HG03196 (cell line): ENCODE data around the gene PLPP3.

Experiments
- ATAC-seq: cut with Tn5 transposase; IDR thresholded peaks from one replicate; pipeline ENCODE4 v1.9.1; 2021; ENCODE audit not compliant: unreplicated experiment

Gene PLPP3

DNA sequence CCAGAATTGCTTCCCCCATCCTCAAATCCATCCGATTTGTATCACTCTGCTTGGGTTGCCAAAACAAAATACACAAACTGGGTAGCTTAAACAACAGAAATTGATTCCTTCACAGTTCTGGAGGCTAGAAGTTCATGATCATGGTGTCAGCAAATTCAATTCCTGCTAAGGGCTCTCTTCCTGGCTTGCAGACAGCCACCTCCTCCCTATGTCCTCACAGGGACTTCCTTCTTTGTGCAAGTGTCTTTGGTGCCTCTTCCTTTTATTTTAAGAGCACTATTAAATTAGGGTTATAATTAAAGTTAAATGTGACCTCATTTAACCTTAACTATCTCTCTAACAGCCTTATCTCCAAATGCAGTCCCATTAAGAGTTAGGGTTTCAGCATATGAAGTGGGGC lies 112.8 kb downstream of the PLPP3 start:
- no peak for ATAC-seq

DNA sequence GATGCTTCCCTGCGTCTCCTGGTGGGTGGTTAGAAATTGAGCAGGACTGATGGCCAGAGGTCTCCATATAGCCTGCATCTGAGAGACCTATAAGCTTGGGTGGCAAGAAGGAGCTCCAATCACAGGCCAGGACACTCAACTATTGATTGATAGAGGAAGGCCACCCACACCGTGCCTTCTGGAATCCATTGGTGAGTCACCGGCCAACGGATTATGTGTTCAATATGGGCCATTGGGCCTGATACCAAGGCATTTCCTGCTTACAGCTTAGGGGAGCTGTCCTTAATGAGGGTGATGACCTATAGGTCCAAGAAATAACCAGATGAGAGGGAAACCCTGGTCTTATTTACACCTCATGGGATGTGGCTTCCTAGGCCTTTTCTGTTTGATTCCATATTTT lies 115.1 kb downstream of the PLPP3 start:
- no peak for ATAC-seq

DNA sequence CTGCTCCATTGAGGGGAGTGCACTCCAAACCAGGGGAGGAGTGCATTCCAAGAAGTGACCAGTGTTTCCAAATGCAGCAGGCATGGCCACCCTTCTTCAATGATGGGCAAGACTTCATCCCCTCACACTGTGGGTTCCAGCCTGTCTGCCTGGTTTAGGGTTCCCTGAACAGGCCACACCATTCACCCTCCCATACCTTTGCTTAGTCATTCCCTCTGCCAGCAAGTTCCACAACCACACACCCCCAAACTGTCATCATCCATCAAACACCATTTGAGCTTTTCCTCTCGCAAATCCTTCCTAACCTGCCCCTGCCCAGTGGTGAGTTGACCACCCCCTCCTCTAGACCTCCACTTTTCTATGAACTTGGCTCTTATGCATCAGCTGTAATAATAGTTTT lies 116.0 kb downstream of the PLPP3 start:
- ATAC-seq: no peak

DNA sequence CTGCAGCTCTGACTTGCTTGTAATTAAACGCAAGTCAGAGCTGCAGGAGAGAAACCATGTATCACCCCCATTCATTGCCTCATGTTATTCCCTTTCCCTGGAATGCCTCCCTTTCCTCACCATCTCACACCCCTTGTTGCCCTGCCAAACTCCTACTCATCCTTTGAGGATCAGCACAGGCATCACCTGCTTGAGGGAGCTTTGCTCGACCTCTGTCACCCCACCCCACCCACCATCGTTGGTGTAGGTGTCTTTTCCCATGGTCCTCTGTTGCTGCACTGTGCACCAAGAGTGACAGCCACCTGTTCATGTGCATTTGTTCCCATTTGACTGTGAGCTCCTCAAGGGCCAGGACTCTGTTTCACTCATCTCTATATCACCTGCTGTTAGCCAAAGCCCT lies 117.2 kb downstream of the PLPP3 start:
- ATAC-seq: no peak

DNA sequence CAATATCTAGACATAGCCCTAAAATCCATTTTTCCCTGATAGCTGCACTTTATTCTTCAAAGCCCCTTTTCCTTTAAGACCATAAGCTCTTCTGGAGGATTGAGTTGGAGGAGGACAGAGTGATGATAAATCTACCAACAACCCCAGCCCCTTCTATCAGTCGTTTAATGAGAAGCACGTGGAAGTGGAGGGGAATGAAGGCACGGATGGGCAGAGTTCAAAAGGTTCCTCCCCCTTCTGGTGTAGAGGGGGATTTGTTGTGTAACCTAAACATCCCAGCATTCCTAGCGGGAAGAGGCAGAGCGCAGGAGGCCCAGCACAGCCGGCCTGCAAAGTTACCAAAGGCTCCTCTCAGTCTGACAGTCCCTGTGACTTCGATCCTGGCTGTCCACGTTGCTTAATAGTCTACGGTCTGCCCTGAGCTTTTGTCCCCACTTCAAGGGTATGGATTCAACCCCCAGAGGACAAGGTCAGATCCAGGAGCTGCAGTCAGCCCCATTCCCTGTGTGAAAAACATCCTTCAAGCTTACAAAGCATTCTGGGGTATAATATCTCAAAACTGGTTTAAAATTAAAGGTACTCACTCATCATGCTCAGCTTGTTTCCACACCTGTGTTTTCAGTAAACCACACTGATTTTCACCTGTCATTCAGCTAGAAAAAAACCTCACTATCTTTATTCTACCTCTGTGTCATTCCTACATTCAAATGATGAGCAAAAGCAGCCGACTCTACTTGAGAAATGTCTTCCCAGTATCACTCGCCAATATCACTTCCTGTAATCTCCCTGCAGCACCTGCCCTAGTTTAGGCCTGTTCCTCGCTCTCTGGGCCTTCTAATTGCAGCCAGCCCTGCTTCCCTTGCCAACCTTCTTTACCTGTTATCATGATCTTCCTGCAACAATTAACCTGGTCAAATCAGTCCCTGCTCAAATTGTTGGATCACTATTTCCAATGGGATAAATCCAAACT lies 117.9 kb downstream of the PLPP3 start:
- no peak for ATAC-seq

DNA sequence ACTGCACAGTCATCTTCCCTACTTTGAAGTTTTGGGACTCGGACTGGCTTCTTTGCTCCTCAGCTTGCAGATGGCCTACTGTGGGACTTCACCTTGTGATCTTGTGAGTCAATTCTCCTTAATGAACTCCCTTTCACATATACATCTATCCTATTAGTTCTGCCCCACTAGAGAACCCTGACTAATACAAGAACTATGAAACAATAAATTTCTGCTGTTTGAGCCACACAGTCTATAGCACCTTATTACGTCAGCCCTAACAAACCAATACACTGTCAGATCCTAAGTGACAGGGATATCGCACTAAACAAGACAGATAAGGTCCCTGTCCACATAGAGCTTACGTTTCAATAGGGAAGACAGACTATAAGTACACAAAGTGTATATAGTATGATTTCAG lies 120.1 kb downstream of the PLPP3 start:
- ATAC-seq: no peak

DNA sequence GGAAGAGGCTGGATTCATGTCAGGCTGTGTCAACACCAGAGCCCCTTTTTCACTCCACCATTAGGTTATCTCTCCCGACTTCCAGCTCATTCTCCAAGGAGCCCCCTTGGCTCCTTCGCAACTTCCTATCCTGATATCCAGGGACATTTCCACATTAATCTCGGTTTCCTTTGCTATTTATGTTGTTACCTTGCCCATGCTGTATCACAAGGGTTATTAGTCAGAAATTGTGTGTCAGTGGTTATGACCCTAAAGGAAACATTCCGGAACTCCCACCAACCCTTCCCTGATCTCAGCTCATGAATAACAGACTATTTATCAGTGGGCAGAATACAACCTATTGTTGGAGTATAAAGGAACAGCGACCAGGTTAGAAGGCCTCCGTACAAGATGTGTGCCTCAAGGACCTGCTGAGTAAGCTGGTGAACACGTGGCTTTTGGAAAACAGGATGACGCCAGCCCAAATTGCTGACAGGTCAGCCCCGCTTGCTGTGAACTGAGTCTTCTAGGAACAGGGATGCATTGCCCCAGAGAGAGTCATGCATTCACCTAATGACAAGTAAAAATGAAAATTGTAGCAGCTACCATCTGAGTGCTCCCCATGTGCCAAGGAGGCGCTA lies 121.5 kb downstream of the PLPP3 start:
- no peak for ATAC-seq

DNA sequence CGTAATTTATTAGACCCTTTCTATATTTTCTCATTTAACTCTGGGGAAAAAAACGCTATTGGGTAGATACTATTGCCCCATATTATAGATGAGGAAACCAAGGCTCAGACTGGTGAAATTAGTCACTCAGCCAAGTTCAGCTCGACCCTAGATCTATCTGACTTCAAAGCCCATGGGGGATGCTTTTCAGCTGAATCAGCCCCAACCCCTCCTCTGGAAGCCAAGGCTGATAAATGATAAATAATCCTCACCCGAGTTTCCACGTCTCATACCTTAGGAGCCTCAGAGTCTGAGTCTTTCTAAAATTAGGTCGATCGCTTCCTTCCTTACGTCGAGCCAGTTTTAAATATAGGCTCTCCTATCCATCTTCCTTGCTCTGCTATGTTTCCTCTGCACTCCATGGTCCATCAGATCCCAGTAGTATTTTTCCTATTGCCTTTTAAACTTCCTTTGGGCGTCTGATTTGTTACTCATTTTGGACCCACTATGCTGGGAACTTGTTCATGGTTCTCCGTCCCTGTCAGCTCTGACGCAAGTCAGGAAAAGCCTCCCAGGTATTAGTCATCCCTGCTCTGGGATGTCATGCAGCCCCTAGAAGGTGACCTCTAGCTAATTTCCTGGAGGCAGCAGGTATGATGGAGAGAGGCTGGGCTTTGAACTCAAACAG lies 122.8 kb downstream of the PLPP3 start:
- no peak for ATAC-seq

DNA sequence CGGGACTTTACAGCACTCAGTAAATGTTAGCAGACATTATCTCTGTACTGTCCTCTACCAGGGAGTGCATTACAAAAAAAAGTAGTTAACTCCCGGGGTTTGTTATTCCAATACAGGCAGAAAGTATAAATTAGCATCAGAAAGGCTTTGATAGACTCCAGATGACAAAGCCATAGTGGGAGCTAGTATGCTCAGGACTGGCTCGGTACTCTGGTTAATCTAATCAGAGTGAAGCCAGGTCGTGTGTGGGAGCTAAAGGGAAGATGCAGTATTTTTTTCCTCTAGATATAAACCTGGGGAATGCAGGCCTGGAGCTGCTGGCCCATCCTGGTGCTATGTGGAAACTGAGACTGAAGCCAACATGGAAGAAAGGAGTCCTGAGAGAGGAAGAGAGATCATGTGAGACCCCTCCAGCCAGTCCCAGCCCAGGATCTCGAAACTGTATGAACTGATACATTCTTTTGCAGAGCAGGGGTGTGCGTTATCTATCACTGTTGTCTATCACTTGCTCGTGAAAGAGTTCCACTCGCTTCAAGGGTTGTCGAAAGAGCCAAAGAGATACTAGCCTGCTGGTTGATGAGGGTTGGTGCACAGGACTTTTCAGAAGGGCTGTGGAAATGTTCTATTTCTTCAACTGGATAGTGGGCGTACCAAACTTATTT lies 125.8 kb downstream of the PLPP3 start:
- no peak for ATAC-seq

DNA sequence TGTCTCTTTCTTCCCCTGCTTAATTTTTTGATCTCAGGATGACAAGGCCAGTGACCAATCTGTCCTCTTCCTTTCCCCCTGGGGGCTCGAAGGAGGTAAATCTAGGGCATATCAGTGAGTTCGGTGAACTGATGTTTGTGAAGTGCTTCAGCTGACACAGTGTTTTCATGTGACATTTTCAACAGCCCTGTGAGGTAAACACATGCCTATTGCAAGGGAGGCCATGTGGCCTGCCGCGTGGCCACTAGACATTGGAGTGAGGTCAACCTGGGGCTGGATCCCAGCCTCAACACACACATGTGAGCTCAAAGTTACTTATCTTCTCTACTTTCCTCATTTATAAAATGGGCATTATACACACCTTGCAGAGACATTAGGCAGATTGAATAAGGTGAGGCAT lies 126.3 kb downstream of the PLPP3 start:
- no peak for ATAC-seq

DNA sequence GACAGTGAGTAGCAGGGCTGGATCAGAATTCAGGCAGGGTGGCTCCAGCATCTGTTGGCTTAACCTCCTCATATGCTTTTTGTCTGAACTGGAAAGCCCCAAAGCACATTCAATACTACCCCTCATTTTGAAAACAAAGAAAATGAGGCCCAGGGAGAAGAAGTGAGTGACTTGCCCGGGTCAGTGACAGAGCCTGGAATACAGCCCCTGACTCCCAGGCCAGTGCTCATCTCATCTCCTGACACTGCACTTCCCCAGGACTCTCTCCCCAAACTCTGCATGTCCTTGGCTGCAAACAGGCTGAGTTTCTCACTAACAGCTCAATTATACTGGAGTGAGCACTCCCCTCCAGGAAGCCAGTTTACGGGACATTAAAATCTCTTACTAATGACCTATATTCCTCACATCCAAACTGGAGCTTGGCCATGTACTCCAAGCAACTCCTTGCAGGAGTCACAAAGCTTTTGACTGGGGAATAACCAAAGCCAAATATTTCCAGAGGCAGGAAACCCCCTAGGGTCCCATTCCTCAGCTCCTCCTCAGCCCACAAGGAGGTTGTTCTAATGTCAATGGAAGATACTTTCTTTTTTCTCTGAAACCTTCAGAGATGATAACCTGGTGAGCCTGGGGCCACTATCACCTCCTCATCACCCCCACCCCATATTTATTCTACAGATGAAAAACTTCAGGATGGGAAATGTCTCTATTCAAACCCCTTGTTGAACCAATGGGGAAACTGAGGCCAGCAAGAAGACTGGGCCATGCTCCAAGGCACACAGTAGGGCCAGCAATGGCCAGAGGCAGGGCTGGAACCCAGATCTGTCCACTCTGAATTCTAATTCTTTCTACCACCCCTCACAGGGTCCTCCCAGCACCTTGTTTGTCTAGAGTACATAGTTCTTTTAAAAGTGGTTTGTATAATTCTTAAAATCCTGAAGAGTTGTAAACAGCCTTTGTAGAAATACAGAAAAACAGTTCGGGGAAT lies 127.0 kb downstream of the PLPP3 start:
- no peak for ATAC-seq

DNA sequence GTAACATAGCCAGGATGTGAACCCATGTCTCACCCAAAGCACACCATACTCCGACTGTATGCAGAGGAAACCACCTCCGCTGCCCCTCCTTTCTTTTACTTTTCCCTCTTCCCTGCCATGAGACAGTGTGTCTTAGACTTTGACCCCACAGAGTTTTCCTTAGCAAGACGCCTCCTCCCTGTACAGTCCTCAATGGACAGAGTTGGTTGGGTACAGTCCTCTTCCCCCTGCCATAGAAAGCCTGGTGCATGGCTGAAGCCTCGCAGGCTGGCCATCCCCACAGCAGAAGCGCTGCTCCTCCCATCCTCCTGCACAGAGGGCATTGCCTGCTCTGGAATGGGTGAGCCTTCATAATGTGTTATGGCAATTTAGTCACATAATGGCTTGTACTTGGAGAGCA lies 127.9 kb downstream of the PLPP3 start:
- no peak for ATAC-seq

DNA sequence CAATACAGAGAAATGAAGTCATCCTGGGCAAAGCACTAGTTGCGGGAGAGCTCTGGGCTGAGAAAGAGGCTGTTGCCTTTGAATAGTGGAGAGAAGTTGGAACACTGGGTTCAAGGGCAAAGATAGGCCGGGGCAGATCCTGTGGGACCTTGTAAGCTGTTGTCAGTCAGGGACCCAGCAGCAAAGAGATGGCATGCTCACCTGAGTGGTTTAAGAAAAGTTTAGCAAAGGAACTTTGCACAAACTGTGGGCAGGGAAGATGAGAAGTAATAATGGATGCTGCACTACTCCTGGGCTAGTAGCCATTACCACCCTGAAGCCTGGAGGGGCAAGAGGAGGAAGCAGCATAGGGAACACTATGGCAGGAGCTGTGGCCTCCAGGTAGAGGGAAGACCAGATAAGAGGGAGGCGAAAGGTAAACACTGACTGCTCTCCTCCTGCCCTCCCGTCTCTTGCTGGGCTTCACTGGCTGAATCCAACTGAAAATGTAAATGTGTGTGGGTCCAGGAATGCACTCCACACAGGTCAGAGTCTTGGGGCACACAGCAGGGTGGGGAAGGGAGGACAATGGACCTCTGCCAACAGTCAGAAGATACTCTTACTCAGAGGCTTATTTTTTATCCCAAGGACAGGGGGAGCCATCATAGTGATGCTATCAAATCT lies 129.2 kb downstream of the PLPP3 start:
- no peak for ATAC-seq

DNA sequence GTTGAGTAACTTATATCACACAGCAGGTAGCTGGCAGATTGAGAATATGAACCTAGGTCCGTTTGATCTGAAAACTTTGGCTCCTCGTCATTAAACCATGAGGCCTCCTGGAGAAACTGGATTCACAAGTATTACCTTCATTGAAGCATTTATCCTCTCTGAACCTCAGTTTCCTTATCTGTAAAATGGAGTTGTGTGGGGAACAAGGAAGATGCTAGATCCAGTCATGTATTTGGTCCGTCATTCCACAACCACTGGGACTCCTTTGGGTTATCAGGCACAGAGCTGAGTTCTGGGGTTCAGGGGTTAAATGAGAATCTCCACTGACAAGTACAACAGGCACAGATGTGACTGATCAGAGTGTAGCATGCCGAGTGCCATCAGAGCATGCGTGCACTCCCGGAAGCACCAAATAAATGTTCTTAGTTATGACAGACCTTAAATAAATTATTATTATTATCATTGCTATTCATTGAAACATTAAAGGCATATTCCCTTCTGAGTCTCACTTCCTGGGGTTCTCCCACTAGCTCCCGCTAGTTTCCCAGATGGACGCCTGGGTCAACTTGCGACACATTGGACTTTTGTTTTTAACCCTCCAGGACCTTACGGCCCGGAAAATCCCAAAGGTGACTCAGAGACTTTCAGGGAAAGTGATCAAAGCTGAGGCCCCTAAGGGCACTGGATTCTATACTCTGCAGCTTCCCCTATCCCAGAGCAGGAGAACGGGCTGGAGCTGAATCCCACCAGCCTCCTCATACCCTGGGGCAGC lies 130.6 kb downstream of the PLPP3 start:
- ATAC-seq: no peak

DNA sequence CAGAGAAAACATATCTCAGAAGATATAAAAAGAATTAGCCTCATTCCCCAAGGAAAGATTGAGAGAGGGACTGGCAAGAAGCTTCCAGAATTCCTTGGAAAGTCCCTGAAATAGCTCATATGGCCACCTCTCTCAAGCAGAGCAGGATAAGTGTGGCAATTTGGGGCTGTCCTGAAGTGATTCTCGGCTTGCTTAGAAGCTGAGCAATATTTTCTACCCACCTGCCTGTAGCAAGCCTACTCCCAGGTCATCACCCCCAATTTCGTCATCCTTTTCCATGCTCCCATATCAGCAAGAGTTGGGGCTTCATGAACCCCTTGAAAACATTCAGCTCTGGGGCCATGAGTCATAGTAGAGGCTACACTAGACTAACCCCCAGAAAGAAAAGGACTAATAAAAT lies 131.5 kb downstream of the PLPP3 start:
- ATAC-seq: no peak

DNA sequence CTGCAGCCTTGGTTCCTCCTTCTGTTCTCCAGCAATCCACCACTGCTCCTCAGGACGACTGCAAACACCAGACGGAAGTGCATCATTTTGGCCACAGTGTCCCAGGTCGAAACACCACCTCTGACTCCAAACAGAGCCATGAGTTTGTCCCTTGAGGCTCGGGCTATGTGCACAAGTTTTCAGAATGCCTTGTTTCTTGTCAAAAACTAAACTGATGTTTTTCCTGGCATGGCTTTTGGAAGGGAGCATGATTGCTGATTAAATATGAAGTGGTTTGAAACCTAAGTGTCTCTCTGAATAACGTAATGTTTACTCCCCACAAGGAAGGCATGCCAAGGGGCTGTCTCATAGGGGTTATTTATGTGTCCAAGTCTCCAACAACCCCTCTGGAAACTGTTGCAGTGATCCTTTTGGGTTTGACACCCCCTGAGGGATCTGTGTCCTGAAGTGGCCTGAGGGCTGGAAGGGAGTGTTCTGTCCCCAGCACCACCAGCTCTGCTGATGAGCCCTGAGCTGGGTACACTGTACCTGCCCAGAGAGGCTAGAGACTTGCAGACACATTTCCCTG lies 132.7 kb downstream of the PLPP3 start:
- ATAC-seq: no peak

DNA sequence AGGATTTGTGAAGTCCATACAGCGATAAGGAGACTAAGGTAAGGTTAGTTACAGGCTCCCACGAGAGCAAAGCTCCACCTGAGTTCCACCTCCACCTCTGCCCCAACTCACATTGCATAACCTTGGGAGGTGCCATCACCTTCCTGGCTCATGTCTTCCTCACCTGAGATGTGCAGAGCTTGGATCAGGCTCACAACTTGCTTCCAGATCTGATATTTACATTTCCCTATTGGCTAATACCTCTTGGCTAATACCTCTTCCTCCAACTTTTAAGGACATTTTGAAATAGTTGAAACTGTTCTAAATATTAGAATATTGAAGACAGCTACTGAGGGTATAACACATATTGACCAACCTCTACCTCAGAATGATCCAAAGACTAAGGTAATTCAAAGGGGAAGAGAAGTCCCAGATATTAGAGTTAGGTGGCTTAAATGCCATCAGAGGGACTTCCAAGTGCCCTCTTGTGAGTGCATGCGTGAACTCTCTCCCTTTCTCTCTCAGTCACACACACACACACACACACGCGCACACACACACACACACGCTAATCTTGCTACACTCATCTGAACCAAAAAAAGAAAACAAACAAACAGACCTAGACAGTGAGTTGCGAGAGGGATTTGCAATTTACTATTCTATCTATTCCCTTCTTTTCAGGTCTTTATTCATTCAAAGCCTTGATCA lies 134.3 kb downstream of the PLPP3 start:
- no peak for ATAC-seq
